ENCODE measurements around the gene KRTAP13-2. TPM values are rescaled to one million over a fixed set of nuclear protein-coding genes. Genes with fewer than 3 reads are reported as not detected.

The KRTAP13-2 gene
- total and polyA plus RNA-seq, 2 of the 4 experiments (the other 2 are of a cell fraction) = not detected

DNA sequence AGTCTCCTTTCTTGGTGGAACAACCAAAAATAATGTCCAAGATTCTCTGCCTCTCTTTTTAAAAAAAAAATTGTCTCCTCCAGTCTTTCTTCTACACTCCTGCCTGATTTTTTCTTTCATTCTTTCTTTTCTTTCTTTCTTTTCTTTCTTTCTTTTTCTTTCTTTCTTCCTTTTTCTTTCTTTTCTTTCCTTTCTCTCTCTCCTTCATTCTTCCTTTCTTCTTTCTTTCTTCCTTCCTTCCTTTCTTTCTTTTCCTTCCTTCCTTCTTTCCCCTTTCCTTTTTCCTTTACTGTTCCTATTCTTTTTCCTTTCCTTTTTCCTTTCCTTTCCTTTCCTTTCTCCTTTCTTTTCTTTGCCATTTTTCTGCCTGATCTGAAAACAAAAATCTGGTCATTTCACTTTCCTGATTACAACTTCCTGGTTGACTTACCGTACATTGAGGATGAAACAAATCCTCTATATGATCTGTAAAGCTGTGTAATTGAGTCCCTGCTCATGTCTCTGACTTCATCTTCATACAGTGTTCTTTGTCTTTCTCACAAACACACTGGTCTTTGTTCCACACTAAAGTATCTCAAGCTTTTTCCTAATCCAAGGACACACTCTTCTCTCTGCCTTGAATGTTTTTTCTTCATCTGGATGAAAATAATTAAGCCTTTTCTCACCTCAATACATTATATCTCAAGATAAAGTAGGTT, 17.6 kb downstream of the KRTAP13-2 start:
- Histone ChIP-seq H2AK5ac (ENCODE audit: low read depth, low read length) (no peak overlapping the region), H3K14ac (replicated peaks; ENCODE audit: low read depth, low read length) (no peak overlapping the region), H3K4me1 (ENCODE audit: control insufficient read depth, insufficient read depth, low read length) (no peaks in the 10 kb centered on the region), H4K8ac (ENCODE audit: low read depth in 2 of 2, low read length in 2 of 2) (no peak overlapping the region), H3K9me1 (ENCODE audit: insufficient read depth, low read length) (no peaks in the 10 kb centered on the region), H3K4ac (ENCODE audit: low read depth, low read length) (no peak overlapping the region), H3K27ac (ENCODE audit: insufficient read depth, low read length) (no peak overlapping the region), H3K79me1 (ENCODE audit: low read depth in 1 of 2, low read length in 2 of 2) (no peaks in the 10 kb centered on the region), H3K9me3 (ENCODE audit: control insufficient read depth, insufficient read depth, low read length) (peaks cover 10% of the 10 kb centered on the region), H3K18ac (ENCODE audit: low read depth, low read length) (no peak overlapping the region), H4K5ac (ENCODE audit: low read depth, low read length) (no peak overlapping the region), H2BK15ac (ENCODE audit: low read depth, low read length) (no peak overlapping the region), H3K23ac (ENCODE audit: low read depth, low read length) (no peak overlapping the region), H3K4me2 (ENCODE audit: low read depth, low read length) (no peak overlapping the region), H2AK9ac (replicated peaks; ENCODE audit: low read depth, low read length, poor library complexity) (no peak overlapping the region), H4K20me1 (ENCODE audit: insufficient read depth, low read length) (no peaks in the 10 kb centered on the region), H3K56ac (ENCODE audit: extremely low read depth, insufficient read depth, low read length) (no peak overlapping the region), H3K4me3 (ENCODE audit: insufficient read depth, low read depth, low read length) (no peak overlapping the region), H4K91ac (ENCODE audit: insufficient read depth, low read depth, low read length) (no peak overlapping the region), H3K36me3 (ENCODE audit: control insufficient read depth, insufficient read depth, low read length) (no peaks in the 10 kb centered on the region), H2BK5ac (ENCODE audit: low read depth, low read length, poor library complexity, severe bottlenecking) (no peak overlapping the region), H3K9ac (ENCODE audit: low read depth, low read length) (no peak overlapping the region), H2AFZ (replicated peaks; ENCODE audit: low read length, poor library complexity) (no peak overlapping the region), H3K27me3 (ENCODE audit: control insufficient read depth, insufficient read depth, low read length) (no peaks in the 10 kb centered on the region), H2BK20ac (ENCODE audit: low read depth, low read length) (no peak overlapping the region), H2BK120ac (ENCODE audit: low read depth, low read length) (no peak overlapping the region)
- CTCF ChIA-PET = interaction anchor here (0.7 kb wide), 1 partner anchor 16 kb away, joined by 5 read pairs; no protein-coding TSS in a partner anchor
- POLR2A ChIA-PET (ENCODE audit: unreplicated experiment) = no interaction called here
- no peak for ATAC-seq (ENCODE audit: low read depth)
- dilution Hi-C loops (cut with HindIII; ENCODE audit: low sequenced_read_pairs, unreplicated experiment) = no loop called here
- intact Hi-C loops (cut with micrococcal nuclease) = no loop called here
- TF ChIP-seq BHLHE40 (IDR thresholded peaks at IDR 0.05; ENCODE audit: low read depth, low read length) (no peak), POLR2A (IDR thresholded peaks at IDR 0.05; ENCODE audit: low read depth, low read length) (no peak), MAFK (IDR thresholded peaks at IDR 0.05; ENCODE audit: low read depth, low read length) (no peak), CTCF (conservative IDR thresholded peaks at IDR 0.05; ENCODE audit: low read depth, low read length) (no peak), RAD21 (IDR thresholded peaks at IDR 0.05; ENCODE audit: low read length) (no peak), RFX5 (IDR thresholded peaks at IDR 0.05; ENCODE audit: low read depth, low read length) (no peak), SMC3 (IDR thresholded peaks at IDR 0.05; ENCODE audit: low read depth, low read length) (no peak), USF2 (IDR thresholded peaks at IDR 0.05; ENCODE audit: low read depth, low read length) (no peak), RCOR1 (IDR thresholded peaks at IDR 0.05; ENCODE audit: insufficient replicate concordance, low read length) (no peak), NFE2L2 (IDR thresholded peaks at IDR 0.05; ENCODE audit: low read depth, low read length) (no peak), FOS (IDR thresholded peaks at IDR 0.05; ENCODE audit: low read depth, low read length) (no peak), MXI1 (IDR thresholded peaks at IDR 0.05; ENCODE audit: borderline replicate concordance, low read depth, low read length) (no peak), ELK1 (IDR thresholded peaks at IDR 0.05; ENCODE audit: borderline replicate concordance, low read depth, low read length) (no peak), CEBPB (IDR thresholded peaks at IDR 0.05; ENCODE audit: low read depth, low read length) (no peak), CHD1 (IDR thresholded peaks at IDR 0.05; ENCODE audit: low read depth, low read length) (no peak), MAZ (IDR thresholded peaks at IDR 0.05; ENCODE audit: borderline replicate concordance, low read depth, low read length) (no peak)
- DNase-seq = no peak
- no CpG with 5 or more reads among the region's 1 CpG for WGBS, 2 experiments (ENCODE audit: extremely low coverage in 2 of 2, insufficient read length in 1 of 2)
- in situ Hi-C loops (cut with MboI; ENCODE audit: low sequenced_read_pairs) = no loop called here
- no TSS peak for BruUV-seq (replicated peaks)

Data from IMR-90 (cell line).